Stimulated activated CD8-positive, alpha-beta memory T cell treated with anti-CD3 and anti-CD28 coated beads, Interleukin-15, amount 100 ng/mL, for 1 hour (primary cell): ENCODE results near the gene FHIT.

Source experiments
- DNase-seq: peaks from one replicate; pipeline ENCODE4 v3.0.0-alpha.2; 2020; ENCODE audit warnings: low read depth

The FHIT gene

DNA sequence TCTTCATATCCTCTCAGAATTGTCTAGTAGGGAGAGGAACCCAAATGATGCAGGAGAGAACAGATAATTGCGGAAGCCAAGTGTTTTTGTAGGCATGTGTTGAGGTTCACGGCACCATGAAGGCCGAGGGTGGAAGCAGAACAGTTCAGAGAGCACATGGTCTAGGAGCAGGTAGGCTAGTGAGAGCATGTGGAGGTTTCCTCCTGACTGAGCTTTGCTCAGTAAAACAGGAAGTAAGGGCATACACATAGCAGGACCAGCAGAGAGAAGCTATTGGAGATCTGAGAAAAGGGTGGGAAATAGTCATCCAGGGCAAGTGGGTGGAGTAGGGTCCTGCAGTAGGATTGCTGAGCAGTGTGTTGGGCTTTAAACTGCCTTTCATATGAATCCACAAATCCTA is 491.1 kb downstream of the FHIT start:
- DNase-seq = no peak

DNA sequence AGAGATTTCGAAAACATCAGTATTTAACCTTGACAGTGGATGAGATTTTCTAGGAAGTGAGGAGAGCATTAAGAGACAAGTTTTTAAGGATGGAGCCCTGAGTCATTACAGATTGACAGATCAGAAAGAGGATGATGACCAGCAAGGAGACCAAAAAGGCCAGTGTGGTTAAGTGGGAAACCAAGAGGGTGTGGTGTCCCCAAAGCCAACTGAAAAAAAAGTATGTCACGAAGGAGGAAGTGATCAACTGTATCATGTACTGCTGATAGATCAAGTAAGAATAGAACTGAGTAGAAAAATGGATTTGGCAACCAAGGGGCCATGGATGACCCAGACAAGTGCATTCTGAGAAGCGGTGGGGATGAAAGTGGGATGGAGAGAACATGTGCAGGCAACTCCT is 491.8 kb downstream of the FHIT start:
- no peak for DNase-seq

DNA sequence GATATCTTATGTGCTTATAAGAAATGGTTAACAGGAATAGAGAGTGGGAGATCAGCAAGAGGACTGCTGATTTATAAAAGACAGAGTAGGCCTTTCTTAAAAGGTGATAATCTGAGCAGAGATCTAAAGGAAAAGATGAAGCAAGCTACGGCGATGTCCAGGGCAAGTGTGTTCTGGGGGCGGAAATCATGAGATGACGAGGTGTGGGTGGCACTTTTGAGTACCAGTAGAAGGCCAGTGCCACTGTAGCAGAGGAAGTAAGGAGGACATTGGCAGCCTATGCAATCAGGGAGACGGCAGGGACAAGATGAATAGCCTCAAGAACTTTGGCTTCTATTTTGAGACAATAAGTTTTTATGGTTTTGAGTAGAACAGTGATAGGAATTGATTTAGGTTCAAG is 492.4 kb downstream of the FHIT start:
- DNase-seq = no peak

DNA sequence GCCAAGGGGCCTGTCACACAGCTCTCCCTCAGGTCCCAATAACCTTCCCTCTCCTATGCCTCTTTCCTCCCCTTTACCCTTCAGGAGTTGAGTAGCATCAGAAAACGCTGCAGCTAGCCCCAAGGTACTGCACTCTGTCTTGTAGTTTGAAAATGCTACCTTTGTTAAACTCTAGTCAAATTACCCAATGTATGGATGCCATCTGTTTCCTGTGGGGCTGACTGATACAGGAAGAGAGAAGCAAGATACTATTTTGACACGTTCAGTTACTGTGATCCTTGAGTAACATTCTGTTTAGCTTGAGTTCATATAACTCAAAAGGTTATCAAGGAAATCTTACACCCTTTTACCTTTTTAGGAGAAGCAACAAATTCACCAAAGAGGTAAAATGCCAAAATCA is 493.1 kb downstream of the FHIT start:
- DNase-seq = no peak

DNA sequence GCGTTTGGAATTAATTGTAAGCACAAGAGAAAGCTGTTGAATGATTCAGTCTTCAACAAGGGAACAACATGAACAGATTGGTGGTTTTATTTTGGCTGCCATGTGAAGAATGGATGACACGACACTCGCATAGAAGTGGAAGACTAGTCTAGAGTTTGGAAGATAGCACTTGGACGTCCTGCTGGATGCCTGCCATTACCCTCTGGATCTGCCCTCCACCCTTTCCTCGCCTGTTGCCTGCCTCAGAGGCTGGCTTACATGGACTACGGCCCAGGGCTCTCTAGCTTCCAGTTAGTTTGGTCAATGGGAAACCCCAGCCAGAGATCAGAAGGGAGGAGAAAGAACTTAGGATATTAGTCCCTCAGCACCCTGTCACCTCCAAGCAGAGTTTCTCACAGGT is 493.5 kb downstream of the FHIT start:
- DNase-seq = no peak

DNA sequence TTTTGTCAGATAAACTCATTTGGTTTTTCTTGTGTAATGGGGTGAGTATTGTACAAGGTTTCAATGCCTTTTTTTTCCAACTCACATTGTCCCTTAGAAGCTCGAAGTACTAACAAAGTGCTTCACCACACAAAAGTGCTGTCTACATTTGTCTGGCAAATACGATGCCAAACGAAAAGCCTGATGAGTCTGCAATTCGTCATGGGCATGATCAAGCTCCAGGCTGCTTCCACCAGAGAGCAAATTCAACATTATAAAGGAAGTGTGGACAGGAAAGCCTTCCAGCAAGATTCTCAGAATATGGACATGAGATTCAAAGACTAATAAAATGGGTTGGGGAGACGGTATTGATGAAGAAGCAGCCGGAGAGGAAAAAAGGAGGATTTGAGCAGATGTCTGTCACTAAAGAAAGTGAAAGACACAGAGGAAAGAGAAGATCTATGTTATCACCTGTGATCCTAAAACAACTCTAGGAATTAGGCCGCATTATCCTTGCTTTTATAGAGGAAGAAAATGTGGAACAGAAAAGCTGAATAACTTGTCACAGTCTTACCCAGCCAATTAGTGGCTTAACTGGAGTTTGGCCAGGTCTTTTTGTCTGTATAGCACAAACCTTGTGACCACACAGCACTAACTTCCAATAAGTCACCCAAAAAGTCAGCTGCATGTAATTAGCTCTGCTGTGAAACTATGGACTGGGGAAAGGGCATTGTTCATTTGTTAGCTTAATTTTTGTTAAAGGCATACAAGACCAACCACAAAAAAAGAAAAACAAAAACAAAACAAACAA is 494.8 kb downstream of the FHIT start:
- DNase-seq = no peak

DNA sequence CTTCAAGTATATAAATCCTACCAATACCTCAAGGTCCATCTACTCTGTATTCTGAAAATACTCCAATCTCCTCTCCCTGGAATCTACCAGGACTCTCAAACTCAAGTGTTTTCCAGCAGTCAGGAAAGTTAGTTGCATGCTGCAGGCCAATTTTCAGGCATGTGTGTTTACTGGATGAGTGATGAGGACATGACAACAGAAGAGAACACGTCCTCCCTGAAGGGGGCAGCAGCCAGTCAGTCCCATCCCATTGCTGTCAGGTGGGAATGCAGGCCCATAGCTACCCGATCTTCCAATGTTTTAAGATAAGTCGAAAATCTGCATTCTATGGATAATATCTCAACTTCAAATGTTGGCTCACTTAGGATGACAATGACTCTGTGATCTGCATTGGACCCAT is 496.2 kb downstream of the FHIT start:
- DNase-seq = no peak

DNA sequence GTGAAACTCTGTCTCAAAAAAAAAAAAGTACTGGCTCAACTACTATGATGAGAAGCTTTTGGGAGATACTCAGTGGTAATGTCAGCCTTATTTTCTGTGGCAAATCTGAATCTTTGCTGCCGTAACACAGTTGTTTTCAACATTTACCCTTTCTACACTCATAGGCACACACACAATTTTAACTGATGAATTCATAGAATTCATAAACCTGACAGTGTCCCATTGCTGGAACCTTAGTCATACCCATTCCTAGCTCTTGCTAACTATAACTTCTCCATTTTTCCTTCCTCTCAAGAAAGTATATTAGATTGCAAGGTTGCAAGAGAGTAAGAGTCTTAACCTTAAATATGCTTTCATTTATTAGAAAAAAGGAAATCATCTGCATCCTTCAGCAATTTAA is 496.6 kb downstream of the FHIT start:
- no peak for DNase-seq

DNA sequence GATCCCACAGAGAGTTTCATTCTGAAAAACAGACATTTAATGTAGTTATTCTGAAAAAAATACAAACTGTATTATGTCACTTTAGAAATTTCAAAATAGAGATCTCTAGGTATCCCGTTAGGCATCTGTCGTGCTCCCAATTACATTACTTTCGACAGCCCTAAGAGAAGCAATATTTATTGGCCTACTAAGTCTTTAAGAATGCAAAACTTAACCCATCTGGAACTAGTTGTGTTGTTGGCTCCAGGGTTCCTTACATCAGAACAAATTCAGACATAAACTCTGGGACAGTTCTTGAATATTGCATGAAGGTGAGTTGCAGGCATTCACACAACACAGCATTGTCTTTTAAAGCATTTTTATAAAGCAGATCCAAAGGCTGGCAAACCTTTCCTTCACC is 498.4 kb downstream of the FHIT start:
- DNase-seq = no peak

DNA sequence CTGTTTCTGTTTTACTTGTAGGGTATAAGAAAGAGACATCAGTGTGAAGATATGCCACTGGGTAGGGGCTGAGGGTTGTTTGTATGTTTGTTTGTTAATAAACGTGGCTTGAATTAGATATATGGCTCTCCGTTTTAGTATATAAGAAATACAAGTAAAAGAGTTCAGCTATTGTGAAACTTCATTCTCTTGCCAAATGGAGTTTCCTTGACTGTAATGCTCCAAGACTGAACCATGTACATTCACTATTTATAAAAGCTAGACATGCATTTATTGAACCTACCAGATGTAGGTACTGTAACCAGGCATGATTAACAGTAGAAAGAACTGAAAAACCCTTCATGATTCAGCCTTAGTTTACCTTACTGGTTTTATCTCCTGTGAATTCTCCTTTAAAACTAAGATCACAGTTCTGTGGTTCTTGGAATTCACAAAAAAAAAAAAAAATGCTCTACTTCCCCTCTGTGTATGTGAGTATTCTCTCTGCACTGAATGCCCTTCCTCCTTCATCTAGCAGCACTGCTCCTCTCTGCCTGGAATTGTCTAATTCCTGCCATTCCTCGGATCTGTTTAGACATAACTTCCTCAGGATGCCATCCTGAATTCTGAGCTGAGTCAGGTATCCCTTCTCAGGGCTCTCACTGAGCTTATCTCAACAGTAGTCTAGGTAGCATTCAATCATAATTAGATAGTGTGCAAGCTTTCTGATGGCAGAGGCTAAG is 504.4 kb downstream of the FHIT start:
- no peak for DNase-seq

DNA sequence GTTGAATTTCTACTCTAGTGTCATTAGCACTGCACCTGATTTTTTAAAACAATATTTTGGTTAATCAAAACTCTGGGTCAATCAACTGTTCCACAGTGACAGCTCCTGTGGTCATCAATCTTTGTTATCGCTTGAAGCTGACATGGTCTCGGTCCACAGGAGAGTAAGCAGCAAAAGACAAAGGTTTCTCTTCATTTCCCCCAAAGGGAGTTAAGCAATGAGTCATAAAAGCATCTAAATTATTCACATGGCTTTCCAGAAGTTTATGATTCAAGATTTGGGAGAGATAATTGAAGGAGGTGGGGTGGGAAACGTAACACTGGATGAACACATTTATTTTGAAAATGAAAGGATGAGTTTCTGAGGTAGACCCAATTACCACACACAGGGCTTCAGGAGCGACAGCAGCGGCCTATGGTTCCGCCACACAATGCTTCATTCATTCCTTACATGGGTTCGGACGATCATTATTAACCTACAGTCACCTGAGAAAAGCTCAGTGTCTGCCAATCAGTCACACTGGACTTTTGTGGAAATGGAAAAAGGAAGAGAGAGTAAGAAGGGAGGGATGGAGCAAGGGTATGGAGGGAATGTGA is 505.1 kb downstream of the FHIT start:
- no peak for DNase-seq

DNA sequence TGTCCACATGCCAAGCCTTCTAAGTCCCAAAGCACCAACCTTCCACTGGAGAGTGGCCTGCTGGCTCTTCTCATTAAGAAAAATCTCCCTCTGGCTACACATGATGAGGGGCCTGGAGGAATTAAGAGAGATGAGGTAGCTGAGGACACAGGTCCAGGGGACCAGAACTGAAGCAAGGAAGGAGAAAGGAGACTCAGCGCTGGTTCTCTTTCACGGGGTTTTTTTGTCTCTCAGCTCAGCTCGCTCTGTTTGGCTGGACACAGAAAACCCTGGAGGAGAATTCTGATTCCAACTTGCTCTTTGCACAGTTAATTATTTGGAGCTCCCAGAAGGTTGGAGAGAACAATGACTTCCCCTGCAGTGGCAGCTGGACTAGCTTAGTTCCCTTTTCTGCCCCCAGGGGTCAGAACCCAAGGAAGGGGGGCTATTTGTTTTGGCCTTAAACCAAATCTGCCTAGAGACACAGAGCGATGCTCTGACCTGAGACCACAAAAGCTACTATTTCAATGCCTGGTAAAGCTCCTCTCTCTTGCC is 507.6 kb downstream of the FHIT start:
- DNase-seq = no peak

DNA sequence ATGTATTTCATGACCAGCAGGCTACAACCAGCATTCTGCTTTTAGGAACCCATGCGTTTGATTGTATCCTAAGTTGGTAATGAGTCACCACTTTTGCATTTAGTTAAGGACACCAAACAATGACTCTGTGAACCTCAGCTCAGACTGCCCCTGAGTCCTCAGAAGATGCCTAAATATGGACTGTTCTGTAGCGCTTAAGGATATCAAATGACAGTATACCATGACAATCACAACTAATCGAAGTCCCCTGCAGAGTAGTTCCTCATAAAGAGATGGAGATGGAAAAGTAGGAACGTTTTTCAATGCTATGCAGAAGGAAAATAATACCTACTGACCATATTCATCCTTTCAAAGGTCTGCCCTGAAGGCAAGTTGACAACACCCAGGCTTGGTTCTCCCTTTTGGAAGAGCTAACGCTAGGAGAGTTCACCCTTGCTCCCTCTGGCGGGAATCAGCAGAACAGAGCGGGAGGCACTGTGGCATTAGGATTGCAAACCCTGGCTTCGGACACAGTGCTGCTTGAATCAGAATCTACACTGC is 508.6 kb downstream of the FHIT start:
- DNase-seq = no peak

DNA sequence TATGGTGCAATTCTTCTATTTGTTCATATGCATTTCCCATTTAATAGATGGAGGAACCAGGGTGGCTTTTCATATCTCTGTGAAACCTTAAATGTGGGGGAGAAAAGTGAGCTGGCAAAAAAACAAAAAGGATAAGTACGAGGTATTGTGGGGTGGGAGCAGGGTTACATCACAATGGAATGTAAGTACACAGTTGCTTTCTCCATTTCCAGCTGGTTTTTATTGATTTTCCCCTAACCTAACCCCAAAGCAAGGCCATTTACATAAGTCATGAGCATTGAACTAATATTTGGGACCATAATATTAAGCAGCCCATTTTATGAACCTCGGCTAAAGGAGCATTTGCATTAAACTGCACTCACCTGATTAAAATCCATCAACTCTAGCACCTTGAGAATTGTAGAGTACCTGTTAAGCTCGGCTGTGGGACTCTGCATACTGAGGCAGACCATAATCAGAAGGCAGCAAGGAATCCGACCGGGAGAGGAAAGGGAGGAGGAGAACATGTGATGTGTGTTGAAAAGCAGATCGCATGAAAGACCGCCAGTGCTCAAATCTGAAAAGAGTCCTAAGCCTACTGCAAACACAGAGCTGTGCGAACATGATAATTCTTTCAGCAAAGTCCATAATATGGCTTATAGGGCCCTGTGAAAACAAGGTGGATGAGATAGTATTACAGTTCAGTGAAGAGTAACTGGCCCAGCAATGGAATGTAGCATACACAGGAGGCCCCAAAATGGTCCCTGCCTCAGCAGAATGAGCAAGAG is 513.4 kb downstream of the FHIT start:
- DNase-seq = no peak

DNA sequence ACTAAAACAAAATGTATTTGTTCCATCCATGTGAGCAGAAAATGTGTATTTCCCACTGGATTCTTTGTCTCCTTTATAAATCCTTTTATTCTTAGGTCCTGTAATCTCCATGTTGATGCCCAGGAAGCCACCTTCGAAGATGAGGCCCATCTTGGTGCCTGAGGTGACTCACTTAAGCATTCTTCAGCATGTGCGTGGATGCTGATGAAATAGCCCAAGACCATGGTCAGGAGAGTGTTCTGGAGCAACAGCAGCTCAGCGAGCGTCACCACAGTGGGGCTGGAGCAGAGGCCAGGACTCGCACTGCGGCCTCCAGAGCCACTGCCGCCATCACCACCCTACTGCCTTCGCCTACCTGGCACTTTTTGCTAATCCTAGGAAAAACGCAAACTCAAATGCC is 520.9 kb downstream of the FHIT start:
- DNase-seq = no peak

DNA sequence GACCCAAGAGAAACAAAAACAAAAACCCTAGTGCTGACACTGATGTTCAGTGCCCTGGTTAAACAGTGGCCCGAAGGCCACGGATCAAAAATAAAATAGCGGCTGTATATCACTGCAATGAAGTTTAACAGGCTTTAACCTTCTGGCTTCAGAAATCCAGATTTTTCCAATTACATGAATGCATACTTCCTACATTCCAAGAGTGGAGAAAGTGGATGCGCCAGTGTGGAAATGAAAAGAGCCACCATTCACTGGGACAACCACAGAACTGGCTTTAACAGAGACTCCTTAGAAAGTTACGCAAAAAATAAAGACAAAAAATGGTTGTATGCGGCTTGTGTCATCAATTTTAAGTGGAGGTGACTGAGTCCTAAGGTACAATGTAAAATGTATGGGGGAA is 522.2 kb downstream of the FHIT start:
- DNase-seq = no peak

DNA sequence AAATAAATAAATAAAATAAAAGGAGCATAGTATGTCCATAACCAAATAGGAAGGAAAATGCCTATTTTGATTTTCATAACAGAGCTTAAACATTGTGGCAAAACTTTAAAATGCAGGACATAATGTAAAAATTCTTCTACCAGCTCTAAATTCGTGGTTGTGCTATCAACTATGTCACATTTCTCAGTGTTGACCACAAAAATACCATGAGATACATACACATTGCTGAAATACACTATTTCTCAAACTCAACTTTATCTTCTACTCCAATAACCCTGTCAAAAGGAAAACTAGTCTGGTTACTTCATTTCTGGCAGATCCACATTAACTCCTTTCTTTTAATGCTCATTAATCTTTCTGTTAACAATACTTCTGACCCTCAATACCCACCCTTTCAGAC is 523.2 kb downstream of the FHIT start:
- DNase-seq = no peak

DNA sequence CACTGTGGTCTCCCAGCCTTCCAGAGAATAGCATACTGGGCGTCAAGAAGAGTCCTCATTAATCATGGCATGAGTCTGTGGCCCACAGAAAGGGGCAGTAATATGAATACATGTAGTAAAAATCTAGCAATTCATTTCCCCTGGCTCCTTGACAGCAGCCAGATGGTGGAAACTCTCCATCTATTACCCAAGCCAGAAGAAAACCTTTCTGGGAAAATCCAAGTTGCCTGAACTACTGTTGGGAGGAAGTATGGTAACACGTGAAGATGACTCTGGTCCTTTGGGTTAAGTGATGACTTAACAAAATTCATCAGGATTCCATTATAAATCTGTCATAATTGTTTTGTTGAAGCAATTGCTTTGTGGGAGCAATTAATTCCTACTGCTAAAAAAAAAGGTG is 530.5 kb downstream of the FHIT start:
- no peak for DNase-seq

DNA sequence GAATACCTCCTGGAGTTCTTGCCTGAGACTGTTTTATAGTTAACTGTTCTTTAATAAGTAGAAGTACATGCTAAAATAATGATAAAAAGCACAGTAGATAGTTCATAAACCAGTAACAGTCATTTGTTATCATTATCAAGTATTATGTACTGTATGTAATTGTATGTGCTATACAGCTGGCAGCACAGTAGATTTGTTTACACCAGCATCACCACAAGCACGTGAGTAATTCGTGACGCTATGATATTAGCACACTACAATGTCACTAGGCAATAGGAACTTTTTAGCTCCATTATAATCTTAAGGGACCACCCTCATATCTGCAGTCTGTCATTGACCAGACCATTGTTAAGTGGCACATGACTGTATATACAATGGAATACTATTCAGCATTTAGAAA is 534.7 kb downstream of the FHIT start:
- DNase-seq = no peak

DNA sequence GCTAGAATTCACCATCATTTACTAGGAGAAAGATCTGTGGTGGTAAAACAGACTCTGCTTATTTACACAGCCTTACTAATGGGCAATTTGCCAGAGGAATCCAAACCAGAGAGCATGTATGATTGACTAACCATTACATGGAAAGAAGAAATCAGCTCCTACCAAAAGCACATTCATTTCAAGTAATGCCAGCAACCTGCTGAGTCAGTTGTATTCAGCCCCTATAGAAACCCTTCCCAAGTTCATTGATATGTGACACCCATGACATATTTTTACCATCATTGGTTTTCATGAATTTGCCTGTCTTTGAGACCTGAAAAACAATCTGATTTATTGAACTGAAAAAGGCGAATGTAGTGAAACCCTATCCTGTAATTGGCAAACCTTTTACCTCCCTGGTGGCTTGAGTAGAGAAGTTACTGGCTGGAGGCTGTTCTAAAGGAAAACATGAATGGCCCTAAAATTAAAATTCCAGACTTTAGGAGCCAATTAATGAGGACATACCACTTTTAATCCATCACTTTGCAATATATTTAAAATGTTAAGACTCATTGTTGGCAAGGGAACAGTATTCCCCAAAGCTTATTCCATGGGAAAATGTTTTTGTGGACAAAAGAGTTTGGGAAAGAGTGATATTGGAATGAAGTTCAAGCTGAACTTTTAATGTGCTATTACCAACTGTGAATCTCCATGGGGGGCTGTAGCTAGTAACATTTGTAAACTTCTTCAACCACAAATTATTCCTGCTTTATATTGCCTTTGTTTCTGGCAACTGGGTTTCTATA is 542.9 kb downstream of the FHIT start:
- no peak for DNase-seq

DNA sequence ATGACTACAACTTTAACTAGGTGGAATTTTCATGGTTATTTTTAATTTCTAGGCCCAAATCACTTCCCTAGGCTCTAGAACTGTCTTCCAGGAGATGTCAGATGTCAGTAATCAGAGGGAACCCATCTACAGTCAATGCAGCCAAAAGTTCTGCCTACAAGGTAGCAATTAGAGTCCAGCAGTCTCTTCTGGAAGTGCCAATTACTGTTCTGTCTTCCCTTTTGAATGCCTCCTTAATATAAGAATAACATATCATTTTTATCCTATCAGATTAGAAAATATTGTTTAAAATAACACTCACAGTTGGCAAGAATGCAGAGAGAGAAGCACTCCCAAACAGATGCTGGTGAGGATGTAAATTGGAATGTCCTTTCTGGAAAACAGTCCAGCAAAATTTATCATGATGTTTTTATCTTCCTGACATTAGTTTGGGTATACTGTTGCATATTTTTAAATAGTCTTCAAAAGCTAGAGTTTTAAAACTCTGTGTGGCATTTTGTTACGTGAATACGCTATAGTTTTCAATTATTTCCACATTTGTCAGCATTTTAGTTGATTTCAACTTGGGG is 543.7 kb downstream of the FHIT start:
- DNase-seq = no peak
